Activated gamma-delta T cell treated with anti-CD3 and anti-CD28 coated beads, Interleukin-2, amount 50 U/mL, for 16 hours (primary cell): ENCODE data around the gene ABHD3.
"Not testable (repeated sequence)": the region's sequence is repeated elsewhere in the genome, so short reads cannot be mapped to it uniquely, and the experiment has no call there.

Experiments
- DNase-seq: peaks from one replicate; pipeline ENCODE4 v3.0.0-alpha.2; 2020; ENCODE audit warnings: low read depth

The ABHD3 gene

GRCh38 chr18:21650311-21650710, 54.3 kb downstream of the ABHD3 start:
- no peak for DNase-seq

- not testable (repeated sequence) for DNase-seq
These were observed 64.2 kb downstream of the ABHD3 start for GRCh38 chr18:21640375-21640774.

DNA sequence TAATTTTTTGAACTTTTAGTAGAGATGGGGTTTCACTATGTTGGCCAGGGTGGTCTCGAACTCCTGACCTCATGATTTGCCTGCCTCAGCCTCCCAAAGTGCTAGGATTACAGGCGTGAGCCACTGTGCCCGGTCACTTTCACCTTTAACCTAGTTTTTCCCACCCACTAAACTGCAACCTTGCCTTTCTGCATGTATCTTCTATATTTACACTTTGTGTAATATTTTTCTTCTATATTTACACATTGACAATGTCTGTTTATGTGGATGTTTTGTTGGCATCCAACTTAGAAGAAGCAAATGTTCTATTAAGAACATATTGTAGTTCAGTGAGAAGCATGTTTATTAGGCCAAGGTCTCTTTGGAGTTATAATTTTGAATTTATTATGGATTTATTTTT, 65.8 kb downstream of the ABHD3 start:
- no peak for DNase-seq

GRCh38 chr18:21636769-21637168, 67.8 kb downstream of the ABHD3 start:
- no peak for DNase-seq

DNA sequence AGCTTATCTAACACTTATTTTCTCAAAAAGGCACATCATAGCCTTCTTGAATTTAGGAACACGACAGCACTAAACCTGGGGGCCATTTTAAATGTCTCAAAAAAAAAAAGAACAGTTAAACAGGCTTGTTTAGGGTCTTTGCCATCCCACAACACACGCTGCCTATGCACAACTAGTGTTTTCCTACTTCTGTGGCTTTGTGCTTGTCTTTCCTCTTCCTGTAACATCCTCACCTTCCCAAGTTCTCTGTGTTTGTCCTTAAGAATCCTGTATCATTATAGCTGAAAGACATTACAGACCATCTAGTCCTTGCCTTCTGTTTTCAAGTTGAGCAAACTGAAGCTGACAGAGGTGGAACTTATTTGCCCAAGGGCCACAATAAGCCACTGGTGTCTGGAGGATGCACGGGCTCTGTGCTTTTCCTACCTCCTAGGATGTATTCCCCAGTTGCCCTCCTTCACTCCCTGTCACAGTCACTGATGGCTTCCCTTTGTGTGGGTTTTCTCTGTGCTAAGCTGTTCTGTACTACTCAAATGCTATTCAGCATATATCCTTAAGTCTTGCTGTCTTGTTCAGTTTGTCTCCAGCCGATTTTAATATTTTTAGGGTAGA, 69.9 kb downstream of the ABHD3 start:
- no peak for DNase-seq

GRCh38 chr18:21632393-21632792, 72.2 kb downstream of the ABHD3 start:
- no peak for DNase-seq

- no peak for DNase-seq
These were observed 75.3 kb downstream of the ABHD3 start for GRCh38 chr18:21629089-21629832.

DNA sequence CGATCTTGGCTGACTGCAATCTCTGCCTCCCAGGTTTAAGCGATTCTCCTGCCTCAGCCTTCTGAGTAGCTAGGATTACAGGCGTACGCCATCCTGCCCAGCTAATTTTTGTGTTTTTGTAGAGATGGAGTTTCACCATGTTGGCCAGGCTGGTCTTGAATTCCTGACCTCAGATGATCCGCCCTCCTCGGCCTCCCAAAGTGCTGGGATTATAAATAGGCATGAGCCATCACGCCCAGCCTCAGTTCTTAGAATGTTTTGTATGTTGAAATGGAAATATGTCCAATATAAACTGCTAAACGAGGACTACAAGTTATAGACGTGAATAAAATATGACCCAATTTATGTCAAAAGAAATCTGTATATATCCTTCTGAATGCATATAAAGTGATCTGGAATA, 82.9 kb downstream of the ABHD3 start:
- DNase-seq = not testable (repeated sequence)

- peak; percentile 82 for DNase-seq
These were observed 92.2 kb downstream of the ABHD3 start, which contains the start of gene SNRPD1 for GRCh38 chr18:21612125-21613039. SNRPD1 (plus strand) TSS chr18:21612314; CDS start chr18:21612430, 116 bp downstream.

DNA sequence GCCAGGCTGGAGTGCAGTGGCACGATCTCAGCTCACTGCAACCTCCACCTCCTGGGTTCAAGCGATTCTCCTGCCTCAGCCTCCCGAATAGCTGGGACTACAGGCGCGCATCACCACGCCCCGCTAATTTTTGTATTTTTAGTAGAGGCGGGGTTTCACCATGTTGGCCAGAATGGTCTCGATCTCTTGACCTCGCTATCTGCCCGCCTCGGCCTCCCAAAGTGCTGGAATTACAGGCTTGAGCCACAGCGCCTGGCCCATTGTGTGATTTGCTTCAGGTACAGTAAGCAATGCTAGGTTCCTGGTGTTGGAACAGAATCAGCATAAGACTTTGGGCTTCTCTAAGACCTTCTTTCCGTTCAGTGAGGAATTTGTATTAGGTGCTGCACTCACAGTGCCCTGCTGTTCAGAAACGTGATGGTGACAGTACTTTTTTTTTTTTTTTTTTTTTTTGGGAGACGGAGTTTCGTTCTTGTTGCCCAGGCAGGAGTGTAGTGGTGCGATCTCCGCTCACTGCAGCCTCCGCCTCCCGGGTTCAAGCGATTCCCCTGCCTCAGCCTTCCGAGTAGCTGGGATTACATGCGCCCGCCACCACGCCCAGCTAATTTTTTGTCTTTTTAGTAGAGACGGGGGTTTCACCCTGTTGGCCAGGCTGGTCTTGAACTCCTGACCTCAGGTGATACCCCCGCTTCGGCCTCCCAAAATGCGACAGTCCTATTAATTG, 93.0 kb downstream of the ABHD3 start:
- not testable (repeated sequence) for DNase-seq

DNA sequence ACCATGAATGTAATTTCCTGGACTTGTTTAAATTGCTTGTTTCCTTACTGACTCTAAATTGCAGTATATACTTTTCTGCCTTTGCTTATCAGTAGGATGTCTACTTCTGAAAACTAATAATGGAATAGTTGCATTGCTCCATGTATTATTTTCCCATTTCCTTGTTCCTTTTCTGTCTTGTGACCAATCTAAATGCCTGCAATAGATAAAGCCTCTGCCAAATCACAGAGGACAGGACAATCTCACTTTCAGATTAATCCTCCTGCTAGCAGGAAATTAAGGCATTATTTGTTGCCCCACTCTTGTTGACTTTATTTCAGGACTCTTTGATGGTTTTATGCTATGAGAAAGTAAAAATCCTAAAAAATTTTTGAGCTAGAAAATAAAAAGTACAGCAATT, 99.4 kb downstream of the ABHD3 start:
- DNase-seq = no peak

GRCh38 chr18:21604671-21605070, 99.9 kb downstream of the ABHD3 start:
- no peak for DNase-seq

DNA sequence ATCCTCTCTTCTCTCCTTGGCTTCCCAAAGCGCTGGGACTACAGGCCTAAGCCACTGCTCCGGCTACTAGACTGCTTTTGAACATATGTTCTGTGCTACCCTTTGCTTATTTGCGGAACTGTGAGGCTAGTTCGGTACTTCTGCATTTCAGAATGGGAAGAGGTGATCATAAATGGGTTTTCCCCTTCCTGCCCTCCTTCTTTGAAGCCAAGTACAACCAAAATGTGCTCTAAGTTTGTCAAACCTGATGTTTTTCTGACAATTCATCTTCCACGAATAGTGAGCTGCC, 102.3 kb downstream of the ABHD3 start:
- DNase-seq = no peak
